ENCODE data around the gene ZSCAN10.

DNA sequence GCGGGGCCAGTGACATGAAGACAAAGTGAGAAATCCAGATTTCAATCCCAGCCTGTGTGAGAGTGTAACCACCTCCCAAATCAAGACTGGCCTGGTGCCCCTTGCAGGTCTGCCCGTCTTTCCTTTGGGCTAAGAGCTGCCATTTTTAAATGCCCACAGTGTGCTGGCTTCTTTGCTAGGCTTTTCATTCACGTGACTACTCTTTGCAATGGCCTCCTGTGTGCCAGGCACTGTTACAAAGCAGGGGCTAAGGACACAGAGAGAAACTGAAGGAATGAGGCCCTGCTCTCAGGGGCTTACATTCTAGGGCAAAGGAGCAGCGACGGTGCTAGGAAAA lies 269 bp upstream of the ZSCAN10 start:
- no peak for TF ChIP-seq EP300 (IDR thresholded peaks at IDR 0.05)
- TF ChIP-seq POLR2A (IDR thresholded peaks at IDR 0.05) = no peak
